SK-N-SH treated with all-trans-retinoic acid at 6 μM for 48 hours (cell line): ENCODE data around the gene OR5K4.

Experiments used
- ATAC-seq: fragments of 200-7000 bp; cut with Tn5 transposase; 3 replicates; pipeline ENCODE4 v1.9.1; 2020; ENCODE audit warnings: mild to moderate bottlenecking, moderate library complexity
- ARNTL ChIP-seq: fragments of 450-650 bp; formaldehyde crosslinking; IDR thresholded peaks from 2 replicates; pipeline ENCODE4 v1.5.0; 2020; ENCODE audit warnings: low read depth, mild to moderate bottlenecking, moderate library complexity, borderline replicate concordance
- CSDC2 ChIP-seq: fragments of 250-450 bp; sonication (Bioruptor Pico); IDR thresholded peaks from 2 replicates; pipeline ENCODE4 v1.5.0; 2020; ENCODE audit warnings: mild to moderate bottlenecking, moderate library complexity
- ESRRG ChIP-seq: fragments of 250-450 bp; sonication (Bioruptor Pico); IDR thresholded peaks from 2 replicates; pipeline ENCODE4 v1.6.1; 2021; ENCODE audit warnings: mild to moderate bottlenecking
- GLIS3 ChIP-seq: fragments of 250-450 bp; sonication (Bioruptor Pico); IDR thresholded peaks from 2 replicates; pipeline ENCODE4 v1.5.0; 2020; ENCODE audit warnings: mild to moderate bottlenecking, moderate library complexity
- ISL1 ChIP-seq: fragments of 250-450 bp; sonication (Bioruptor Pico); IDR thresholded peaks from 2 replicates; pipeline ENCODE4 v2.1.2; 2022; ENCODE audit warnings: mild to moderate bottlenecking, moderate library complexity
- OSR1 ChIP-seq: fragments of 250-450 bp; sonication (Bioruptor Pico); IDR thresholded peaks from 2 replicates; pipeline ENCODE4 v1.8.0; 2022; ENCODE audit warnings: moderate library complexity, mild to moderate bottlenecking, inconsistent platforms
- PPARA ChIP-seq: fragments of 250-450 bp; sonication (Bioruptor Pico); IDR thresholded peaks from 2 replicates; pipeline ENCODE4 v1.5.0; 2020; ENCODE audit warnings: mild to moderate bottlenecking, borderline replicate concordance
- RARB ChIP-seq: fragments of 250-450 bp; sonication (Bioruptor Pico); IDR thresholded peaks from 2 replicates; pipeline ENCODE4 v1.8.0; 2021; ENCODE audit warnings: mild to moderate bottlenecking, moderate library complexity
- SNAI2 ChIP-seq: fragments of 250-450 bp; sonication (Bioruptor Pico); IDR thresholded peaks from 2 replicates; pipeline ENCODE4 v1.5.0; 2020; ENCODE audit warnings: mild to moderate bottlenecking, moderate library complexity
- TCF4 ChIP-seq: fragments of 250-450 bp; sonication (Bioruptor Pico); IDR thresholded peaks from 2 replicates; pipeline ENCODE4 v1.8.0; 2021; ENCODE audit warnings: mild to moderate bottlenecking, moderate library complexity, borderline replicate concordance
- TOX ChIP-seq: fragments of 250-450 bp; sonication (Bioruptor Pico); IDR thresholded peaks from 2 replicates; pipeline ENCODE4 v1.8.0; 2021; ENCODE audit warnings: mild to moderate bottlenecking, moderate library complexity, borderline replicate concordance
- ZFP3 ChIP-seq: fragments of 250-450 bp; sonication (Bioruptor Pico); IDR thresholded peaks from 2 replicates; pipeline ENCODE4 v1.5.0; 2020; ENCODE audit warnings: mild to moderate bottlenecking, moderate library complexity
- ZFP30 ChIP-seq: fragments of 450-650 bp; formaldehyde crosslinking; IDR thresholded peaks from 2 replicates; pipeline ENCODE4 v1.5.0; 2022; ENCODE audit warnings: mild to moderate bottlenecking, moderate library complexity
- ZNF70 ChIP-seq: fragments of 450-650 bp; formaldehyde crosslinking; IDR thresholded peaks from 2 replicates; pipeline ENCODE4 v1.5.0; 2020; ENCODE audit warnings: mild to moderate bottlenecking, moderate library complexity
- ZNF8 ChIP-seq: fragments of 450-650 bp; formaldehyde crosslinking; IDR thresholded peaks from 2 replicates; pipeline ENCODE4 v1.5.0; 2020; ENCODE audit warnings: mild to moderate bottlenecking, moderate library complexity
- TF ChIP-seq, protein P1 (sequence below): fragments of 250-450 bp; sonication (Bioruptor Pico); IDR thresholded peaks from 2 replicates; pipeline ENCODE4 v1.5.1; 2020; ENCODE audit warnings: low read depth, mild to moderate bottlenecking, moderate library complexity
- TF ChIP-seq, protein P2 (sequence below): fragments of 250-450 bp; sonication (Bioruptor Pico); IDR thresholded peaks from 2 replicates; pipeline ENCODE4 v1.5.1; 2021; ENCODE audit warnings: mild to moderate bottlenecking, moderate library complexity
- TF ChIP-seq, protein P3 (sequence below): fragments of 250-450 bp; sonication (Bioruptor Pico); IDR thresholded peaks from 2 replicates; pipeline ENCODE4 v1.8.0; 2020; ENCODE audit warnings: mild to moderate bottlenecking, moderate library complexity, borderline replicate concordance
- TF ChIP-seq, protein P4 (sequence below): fragments of 250-450 bp; sonication (Bioruptor Pico); IDR thresholded peaks from 2 replicates; pipeline ENCODE4 v1.5.0; 2020; ENCODE audit warnings: mild to moderate bottlenecking, moderate library complexity
- TF ChIP-seq, protein P5 (sequence below): fragments of 250-450 bp; sonication (Bioruptor Pico); IDR thresholded peaks from 2 replicates; pipeline ENCODE4 v1.8.0; 2021; ENCODE audit warnings: low read depth, mild to moderate bottlenecking, moderate library complexity, borderline replicate concordance

OR5K4 gene

DNA sequence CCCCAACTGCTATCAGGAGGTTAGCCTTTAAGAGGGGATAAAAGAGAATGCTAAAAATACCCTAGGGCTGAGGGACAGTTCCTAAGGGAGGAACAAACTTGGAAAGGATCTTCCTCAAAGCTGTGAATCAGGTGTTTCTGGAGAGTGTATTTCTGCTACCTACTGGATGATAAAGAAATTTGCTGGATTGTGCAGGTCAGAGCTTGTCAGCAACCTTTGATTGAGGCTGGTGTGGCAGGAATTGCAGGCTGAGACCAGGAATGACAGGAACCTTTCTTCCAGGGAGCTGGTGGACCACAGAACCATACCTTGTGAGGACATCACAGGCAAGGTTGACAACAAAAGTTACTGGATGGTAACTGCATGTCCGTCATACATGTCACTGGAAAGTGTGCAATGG, 14.6 kb upstream of the OR5K4 start:
- TF ChIP-seq CSDC2 (CRISPR knock-in tag) (no peak), ARNTL (CRISPR knock-in tag) (no peak), OSR1 (no peak)
- no peak for ATAC-seq

DNA sequence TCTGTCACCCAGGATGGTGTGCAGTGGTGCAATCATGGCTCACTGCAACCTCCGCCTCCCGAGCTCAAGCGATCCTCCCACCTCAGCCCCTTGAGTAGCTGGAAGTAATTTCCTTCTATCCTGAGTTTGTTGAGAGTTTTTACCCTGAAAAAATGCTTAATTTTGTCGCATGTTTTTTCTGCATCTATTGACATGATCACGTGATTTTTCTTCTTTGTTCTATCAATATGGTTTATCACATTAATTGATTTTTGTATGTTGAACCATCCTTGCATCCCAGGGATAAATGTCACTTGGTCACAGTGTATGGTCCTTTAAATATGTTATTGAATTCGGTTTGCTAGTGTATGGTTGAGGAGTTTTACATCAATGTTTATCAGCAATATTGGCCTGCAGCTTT, 11.9 kb upstream of the OR5K4 start:
- no peak for ATAC-seq
- TF ChIP-seq TCF4 (no peak), PPARA (CRISPR knock-in tag) (no peak), ZNF8 (CRISPR knock-in tag) (no peak), ZNF70 (CRISPR knock-in tag) (no peak), ISL1 (CRISPR knock-in tag) (no peak), CSDC2 (CRISPR knock-in tag) (no peak), RARB (no peak), OSR1 (no peak), ESRRG (CRISPR knock-in tag) (no peak), ARNTL (CRISPR knock-in tag) (no peak), ZFP30 (CRISPR knock-in tag) (no peak), GLIS3 (CRISPR knock-in tag) (no peak), SNAI2 (CRISPR knock-in tag) (no peak)
- TF ChIP-seq, protein P1, sequence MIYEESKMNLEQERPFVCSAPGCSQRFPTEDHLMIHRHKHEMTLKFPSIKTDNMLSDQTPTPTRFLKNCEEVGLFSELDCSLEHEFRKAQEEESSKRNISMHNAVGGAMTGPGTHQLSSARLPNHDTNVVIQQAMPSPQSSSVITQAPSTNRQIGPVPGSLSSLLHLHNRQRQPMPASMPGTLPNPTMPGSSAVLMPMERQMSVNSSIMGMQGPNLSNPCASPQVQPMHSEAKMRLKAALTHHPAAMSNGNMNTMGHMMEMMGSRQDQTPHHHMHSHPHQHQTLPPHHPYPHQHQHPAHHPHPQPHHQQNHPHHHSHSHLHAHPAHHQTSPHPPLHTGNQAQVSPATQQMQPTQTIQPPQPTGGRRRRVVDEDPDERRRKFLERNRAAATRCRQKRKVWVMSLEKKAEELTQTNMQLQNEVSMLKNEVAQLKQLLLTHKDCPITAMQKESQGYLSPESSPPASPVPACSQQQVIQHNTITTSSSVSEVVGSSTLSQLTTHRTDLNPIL (CRISPR knock-in tag): no peak
- TF ChIP-seq, protein P2, sequence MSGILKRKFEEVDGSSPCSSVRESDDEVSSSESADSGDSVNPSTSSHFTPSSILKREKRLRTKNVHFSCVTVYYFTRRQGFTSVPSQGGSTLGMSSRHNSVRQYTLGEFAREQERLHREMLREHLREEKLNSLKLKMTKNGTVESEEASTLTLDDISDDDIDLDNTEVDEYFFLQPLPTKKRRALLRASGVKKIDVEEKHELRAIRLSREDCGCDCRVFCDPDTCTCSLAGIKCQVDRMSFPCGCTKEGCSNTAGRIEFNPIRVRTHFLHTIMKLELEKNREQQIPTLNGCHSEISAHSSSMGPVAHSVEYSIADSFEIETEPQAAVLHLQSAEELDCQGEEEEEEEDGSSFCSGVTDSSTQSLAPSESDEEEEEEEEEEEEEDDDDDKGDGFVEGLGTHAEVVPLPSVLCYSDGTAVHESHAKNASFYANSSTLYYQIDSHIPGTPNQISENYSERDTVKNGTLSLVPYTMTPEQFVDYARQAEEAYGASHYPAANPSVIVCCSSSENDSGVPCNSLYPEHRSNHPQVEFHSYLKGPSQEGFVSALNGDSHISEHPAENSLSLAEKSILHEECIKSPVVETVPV (CRISPR knock-in tag): no peak
- TF ChIP-seq, protein P3, sequence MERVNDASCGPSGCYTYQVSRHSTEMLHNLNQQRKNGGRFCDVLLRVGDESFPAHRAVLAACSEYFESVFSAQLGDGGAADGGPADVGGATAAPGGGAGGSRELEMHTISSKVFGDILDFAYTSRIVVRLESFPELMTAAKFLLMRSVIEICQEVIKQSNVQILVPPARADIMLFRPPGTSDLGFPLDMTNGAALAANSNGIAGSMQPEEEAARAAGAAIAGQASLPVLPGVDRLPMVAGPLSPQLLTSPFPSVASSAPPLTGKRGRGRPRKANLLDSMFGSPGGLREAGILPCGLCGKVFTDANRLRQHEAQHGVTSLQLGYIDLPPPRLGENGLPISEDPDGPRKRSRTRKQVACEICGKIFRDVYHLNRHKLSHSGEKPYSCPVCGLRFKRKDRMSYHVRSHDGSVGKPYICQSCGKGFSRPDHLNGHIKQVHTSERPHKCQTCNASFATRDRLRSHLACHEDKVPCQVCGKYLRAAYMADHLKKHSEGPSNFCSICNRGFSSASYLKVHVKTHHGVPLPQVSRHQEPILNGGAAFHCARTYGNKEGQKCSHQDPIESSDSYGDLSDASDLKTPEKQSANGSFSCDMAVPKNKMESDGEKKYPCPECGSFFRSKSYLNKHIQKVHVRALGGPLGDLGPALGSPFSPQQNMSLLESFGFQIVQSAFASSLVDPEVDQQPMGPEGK (CRISPR knock-in tag): no peak
- TF ChIP-seq, protein P4, sequence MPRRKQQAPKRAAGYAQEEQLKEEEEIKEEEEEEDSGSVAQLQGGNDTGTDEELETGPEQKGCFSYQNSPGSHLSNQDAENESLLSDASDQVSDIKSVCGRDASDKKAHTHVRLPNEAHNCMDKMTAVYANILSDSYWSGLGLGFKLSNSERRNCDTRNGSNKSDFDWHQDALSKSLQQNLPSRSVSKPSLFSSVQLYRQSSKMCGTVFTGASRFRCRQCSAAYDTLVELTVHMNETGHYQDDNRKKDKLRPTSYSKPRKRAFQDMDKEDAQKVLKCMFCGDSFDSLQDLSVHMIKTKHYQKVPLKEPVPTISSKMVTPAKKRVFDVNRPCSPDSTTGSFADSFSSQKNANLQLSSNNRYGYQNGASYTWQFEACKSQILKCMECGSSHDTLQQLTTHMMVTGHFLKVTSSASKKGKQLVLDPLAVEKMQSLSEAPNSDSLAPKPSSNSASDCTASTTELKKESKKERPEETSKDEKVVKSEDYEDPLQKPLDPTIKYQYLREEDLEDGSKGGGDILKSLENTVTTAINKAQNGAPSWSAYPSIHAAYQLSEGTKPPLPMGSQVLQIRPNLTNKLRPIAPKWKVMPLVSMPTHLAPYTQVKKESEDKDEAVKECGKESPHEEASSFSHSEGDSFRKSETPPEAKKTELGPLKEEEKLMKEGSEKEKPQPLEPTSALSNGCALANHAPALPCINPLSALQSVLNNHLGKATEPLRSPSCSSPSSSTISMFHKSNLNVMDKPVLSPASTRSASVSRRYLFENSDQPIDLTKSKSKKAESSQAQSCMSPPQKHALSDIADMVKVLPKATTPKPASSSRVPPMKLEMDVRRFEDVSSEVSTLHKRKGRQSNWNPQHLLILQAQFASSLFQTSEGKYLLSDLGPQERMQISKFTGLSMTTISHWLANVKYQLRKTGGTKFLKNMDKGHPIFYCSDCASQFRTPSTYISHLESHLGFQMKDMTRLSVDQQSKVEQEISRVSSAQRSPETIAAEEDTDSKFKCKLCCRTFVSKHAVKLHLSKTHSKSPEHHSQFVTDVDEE (CRISPR knock-in tag): no peak

DNA sequence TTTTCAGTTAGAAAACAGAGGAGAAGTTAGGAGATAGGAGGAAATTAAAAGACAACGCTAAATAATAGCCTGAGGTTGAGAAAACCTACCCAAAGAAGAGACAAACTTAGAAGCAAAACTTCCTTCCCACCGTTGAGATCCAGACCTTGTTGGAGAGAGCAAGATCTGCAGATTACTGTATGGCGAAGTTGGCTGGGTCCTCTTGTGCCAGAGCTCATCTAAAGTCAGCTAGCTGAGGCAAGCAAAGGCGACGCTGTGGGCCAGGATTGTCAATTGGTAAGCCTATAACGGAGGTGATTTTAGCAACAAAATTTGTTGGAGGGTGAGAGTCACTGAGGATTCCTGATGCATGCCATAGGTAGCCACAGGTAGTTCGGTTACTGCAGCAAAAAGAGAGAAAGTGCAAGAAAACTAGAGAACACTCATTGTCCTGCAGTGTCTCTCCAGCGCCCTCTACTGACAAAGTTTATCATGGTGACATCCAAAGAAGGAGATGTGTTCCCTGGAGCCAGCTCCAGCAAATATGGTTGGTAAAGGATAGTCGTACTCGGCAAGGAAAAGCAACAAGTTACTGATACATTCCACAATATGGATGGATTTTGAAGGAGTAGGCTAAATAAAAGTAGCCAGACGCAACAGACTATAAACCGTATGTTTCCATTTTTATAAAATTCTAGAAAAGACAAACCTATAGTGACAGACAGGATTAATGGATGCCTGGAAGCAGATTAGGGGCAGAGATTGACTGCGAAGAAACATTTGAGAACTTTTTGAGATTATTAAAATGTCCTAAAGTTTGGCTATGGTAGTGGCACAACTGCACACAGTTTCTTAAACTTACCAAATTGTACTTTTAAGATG, 9.8 kb upstream of the OR5K4 start:
- peak; percentile 90 for ATAC-seq
- TF ChIP-seq ZFP3 (CRISPR knock-in tag) (no peak), SNAI2 (CRISPR knock-in tag) (no peak)

DNA sequence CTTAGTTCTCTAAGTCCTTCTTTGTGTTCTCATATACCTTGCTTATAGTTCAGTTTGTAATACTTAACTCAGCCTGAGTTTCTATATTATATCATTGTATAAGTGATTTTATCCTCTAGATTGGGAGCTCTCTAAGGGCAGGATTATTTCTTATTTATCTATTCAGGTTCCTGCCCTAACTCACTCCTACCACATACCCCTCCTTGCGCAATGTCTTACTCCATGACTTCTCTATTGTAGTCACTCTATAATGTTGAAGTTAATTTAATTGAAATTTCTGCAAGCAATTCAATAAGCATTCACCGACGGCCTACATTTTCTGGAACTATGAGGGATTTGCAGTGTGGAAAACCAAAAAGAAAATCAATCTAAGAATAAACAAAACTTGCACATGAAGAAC, 3.6 kb upstream of the OR5K4 start:
- no peak for ATAC-seq
- TF ChIP-seq ARNTL (CRISPR knock-in tag) (no peak), ZFP3 (CRISPR knock-in tag) (no peak), GLIS3 (CRISPR knock-in tag) (no peak), SNAI2 (CRISPR knock-in tag) (no peak), PPARA (CRISPR knock-in tag) (no peak), TOX (CRISPR knock-in tag) (no peak), TCF4 (no peak)
- TF ChIP-seq, protein P5, sequence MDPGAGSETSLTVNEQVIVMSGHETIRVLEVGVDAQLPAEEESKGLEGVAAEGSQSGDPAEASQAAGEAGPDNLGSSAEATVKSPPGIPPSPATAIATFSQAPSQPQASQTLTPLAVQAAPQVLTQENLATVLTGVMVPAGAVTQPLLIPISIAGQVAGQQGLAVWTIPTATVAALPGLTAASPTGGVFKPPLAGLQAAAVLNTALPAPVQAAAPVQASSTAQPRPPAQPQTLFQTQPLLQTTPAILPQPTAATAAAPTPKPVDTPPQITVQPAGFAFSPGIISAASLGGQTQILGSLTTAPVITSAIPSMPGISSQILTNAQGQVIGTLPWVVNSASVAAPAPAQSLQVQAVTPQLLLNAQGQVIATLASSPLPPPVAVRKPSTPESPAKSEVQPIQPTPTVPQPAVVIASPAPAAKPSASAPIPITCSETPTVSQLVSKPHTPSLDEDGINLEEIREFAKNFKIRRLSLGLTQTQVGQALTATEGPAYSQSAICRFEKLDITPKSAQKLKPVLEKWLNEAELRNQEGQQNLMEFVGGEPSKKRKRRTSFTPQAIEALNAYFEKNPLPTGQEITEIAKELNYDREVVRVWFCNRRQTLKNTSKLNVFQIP (CRISPR knock-in tag): no peak
